GM10248 (cell line): ENCODE data around the gene HMCN1.
"Not testable (repeated sequence)": the region's sequence is repeated elsewhere in the genome, so short reads cannot be mapped to it uniquely, and the experiment has no call there.

ENCODE experiments used
- CTCF ChIA-PET: fragments of 300-600 bp; sonication (Branson Sonifier 250); formaldehyde crosslinking; extraction: SDS; loops from one replicate; lab custom pipeline; 2021; ENCODE audit warnings: antibody characterized with exemption; lab: Yijun Ruan, JAX
- POLR2A ChIA-PET: fragments of 350-650 bp; sonication (Branson Sonifier 250); formaldehyde crosslinking; extraction: SDS; loops from one replicate; lab custom pipeline; 2020; ENCODE audit warnings: antibody characterized with exemption; lab: Yijun Ruan, JAX
- DNase-seq: peaks from one replicate; pipeline ENCODE4 v3.0.0; 2012; ENCODE audit errors: extremely low spot score
- TF ChIP-seq, protein P1 (sequence below): IDR thresholded peaks from 2 replicates; pipeline ENCODE4 v1.5.1; 2012; ENCODE audit warnings: mild to moderate bottlenecking, low read depth; ENCODE audit errors: extremely low read depth, missing control alignments, control extremely low read depth

The HMCN1 gene

DNA sequence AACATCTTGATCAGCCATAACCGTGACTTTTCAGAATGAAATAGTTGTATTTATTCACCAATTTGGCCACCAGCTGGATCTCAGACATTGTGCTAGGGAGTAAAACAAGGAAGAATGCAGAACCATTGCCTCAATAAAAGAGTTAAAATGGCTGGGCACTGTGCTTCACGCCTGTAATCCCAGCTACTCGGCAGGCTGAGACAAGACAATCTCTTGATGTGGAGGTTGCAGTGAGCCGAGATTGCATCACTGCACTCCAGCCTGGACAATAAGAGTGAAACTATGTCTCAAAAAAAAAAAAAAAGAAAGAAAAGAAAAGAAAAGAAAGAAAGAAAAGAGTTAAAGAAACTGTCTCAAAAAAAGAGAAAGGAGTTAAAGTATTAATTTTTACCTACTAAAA lies 441.4 kb downstream of the HMCN1 start:
- CTCF ChIA-PET: no interaction called here
- TF ChIP-seq, protein P1, sequence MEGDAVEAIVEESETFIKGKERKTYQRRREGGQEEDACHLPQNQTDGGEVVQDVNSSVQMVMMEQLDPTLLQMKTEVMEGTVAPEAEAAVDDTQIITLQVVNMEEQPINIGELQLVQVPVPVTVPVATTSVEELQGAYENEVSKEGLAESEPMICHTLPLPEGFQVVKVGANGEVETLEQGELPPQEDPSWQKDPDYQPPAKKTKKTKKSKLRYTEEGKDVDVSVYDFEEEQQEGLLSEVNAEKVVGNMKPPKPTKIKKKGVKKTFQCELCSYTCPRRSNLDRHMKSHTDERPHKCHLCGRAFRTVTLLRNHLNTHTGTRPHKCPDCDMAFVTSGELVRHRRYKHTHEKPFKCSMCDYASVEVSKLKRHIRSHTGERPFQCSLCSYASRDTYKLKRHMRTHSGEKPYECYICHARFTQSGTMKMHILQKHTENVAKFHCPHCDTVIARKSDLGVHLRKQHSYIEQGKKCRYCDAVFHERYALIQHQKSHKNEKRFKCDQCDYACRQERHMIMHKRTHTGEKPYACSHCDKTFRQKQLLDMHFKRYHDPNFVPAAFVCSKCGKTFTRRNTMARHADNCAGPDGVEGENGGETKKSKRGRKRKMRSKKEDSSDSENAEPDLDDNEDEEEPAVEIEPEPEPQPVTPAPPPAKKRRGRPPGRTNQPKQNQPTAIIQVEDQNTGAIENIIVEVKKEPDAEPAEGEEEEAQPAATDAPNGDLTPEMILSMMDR: no peak
- POLR2A ChIA-PET: no interaction called here
- DNase-seq: no peak

DNA sequence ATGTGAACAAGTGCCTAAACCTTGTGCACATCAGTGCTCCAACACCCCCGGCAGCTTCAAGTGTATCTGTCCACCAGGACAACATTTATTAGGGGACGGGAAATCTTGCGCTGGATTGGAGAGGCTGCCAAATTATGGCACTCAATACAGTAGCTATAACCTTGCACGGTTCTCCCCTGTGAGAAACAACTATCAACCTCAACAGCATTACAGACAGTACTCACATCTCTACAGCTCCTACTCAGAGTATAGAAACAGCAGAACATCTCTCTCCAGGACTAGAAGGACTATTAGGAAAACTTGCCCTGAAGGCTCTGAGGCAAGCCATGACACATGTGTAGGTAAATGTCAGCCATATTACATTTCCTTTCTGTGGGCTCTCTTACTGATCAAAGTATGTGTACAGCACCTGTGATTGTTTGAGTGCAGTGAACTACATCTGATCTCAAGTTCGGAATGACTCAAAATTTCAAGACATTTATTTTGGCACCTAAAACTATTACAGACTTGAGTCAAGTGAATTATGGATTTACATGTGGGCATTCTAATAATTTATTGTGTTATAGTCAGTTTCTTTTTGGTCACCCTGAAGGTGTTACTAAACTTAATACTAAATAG lies 444.3 kb downstream of the HMCN1 start:
- CTCF ChIA-PET: no interaction called here
- POLR2A ChIA-PET: no interaction called here

DNA sequence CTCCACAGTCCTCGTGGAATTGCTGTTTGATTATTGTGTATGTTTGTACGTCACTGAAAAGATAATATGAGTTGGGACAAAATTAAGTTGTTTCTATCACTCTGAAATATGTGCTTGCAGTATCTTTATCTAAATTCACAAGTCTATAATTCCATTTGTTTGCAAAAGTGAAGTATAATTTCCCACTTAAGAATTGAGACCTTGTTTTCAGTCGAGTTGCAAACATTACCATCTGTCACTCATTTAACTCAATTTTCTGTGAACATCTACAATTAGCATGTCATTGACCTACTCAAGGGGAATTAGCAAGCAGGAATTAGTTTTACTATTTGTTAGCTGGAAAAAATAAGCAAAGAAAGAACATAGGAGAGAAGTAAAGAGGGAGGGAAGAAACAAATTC lies 445.0 kb downstream of the HMCN1 start:
- POLR2A ChIA-PET: no interaction called here
- CTCF ChIA-PET: interaction anchor here (1.2 to 1.3 kb wide), 2 partner anchors 9 to 12 kb away, joined by 3 read pairs; no protein-coding TSS in a partner anchor
- no peak for DNase-seq
- TF ChIP-seq, protein P1: no peak

More for the DNA sequence above, 444.3 kb downstream of the HMCN1 start:
- DNase-seq: no peak
- TF ChIP-seq, protein P1: no peak

DNA sequence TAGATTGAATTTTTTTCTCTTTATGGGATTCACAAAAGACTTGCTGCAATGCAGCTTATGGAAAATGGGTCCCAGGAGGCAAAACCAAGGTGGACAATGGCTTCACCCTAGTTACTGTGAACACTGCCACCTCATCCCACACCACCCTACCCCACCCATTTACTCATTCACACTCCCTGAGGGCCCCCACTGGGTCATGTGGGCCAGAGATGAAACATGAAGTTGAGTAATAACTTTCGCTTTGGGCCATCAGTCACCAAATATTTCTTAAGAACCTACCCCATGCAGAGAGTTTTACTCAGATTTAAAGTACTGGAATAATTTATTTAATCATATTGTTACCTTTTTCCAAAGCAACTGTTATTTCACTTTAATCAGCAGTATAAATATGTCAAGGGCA lies 449.0 kb downstream of the HMCN1 start:
- TF ChIP-seq, protein P1: no peak
- DNase-seq: no peak
- ChIA-PET POLR2A (no interaction called here), CTCF (interaction anchor here (0.8 kb wide), 1 partner anchor 11 kb away, joined by 3 read pairs; no protein-coding TSS in a partner anchor)

DNA sequence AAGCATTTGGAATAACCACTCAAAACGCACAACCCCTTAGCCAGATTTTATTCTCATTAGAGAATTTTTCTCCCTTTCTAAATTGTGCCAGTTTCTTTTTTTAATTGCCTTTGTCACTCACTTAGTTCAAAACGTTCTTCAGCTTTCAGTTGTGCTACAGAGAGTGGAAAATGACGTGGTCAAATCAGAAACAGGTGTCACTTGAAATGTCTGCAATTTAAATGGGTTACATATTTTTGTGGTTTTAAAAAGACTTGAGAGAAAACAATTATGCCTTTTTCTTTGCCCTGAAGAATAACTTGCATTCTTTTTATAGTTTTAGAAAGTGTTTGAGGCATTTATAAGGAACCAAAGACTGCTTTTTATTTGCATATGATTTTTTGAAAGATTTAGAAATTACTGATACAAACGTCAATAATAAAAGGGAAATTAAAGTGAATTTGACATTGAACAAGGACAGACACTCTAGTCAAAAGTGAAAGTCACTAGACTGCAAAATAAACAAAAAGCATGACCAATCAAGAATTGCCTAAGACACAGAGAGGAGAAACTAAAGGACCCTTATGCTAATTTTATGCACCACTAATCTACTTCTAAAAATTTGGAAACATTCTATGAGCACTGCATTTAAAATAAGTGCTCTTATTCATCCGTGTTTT lies 449.9 kb downstream of the HMCN1 start:
- POLR2A ChIA-PET: no interaction called here
- TF ChIP-seq, protein P1: no peak

DNA sequence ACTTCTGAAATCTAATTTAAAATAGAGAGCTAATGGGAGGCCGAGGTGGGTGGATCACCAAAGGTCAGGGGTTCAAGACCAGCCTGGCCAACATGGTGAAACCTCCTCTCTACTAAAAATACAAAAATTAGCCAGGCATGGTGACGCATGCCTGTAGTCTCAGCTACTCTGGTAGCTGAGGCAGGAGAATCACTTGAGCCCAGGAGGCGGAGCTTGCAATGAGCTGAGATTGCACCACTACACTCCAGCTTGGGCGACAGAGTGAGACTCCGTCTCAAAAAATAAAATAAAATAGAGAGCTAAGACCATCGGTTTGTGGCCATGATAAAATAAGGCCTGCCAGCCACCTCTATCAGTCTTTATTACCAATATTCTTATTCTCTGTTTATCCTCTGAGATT lies 452.1 kb downstream of the HMCN1 start:
- CTCF ChIA-PET: interaction anchor here (1.1 kb wide), 1 partner anchor 49 kb away, joined by 3 read pairs; no protein-coding TSS in a partner anchor
- POLR2A ChIA-PET, DNase-seq: not testable (repeated sequence)

More for the DNA sequence above, 449.9 kb downstream of the HMCN1 start:
- DNase-seq: no peak
- CTCF ChIA-PET: no interaction called here

DNA sequence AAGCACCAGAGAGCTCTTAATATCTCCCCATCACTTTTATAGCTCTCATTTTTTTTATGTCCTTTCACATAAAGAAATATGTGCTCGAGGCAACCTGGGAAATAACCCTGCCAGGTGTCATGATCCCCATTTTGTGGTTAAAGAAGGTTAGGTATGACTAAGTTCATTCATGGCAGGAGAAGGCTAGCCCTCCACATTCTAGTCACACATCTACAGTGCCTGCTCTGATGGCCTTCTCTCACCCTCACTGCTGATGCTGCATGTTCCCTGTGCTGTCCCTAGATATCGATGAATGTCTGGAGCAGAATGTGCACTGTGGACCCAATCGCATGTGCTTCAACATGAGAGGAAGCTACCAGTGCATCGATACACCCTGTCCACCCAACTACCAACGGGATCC lies 453.4 kb downstream of the HMCN1 start:
- TF ChIP-seq, protein P1: no peak
- no peak for DNase-seq
- ChIA-PET POLR2A (no interaction called here), CTCF (interaction anchor here (1.0 to 2.0 kb wide), 3 partner anchors 8 to 14 kb away, joined by 3 to 5 read pairs (median 4); no protein-coding TSS in a partner anchor)
